ENCODE data around the gene COX7B2. TPM values are rescaled to one million over a fixed set of nuclear protein-coding genes. Genes with fewer than 3 reads are reported as not detected.

COX7B2 gene
- total and polyA plus RNA-seq, 10 of the 15 experiments (the other 5 are each of a cell fraction or from before 2014, with no cell fraction given): not detected

GRCh38 chr4:46908148-46908547, 897 bp downstream of the COX7B2 start:
- ChIA-PET CTCF (no interaction called here), SMC1A (ENCODE audit: uncharacterized antibody, unreplicated experiment) (no interaction called here), RAD21 (ENCODE audit: unreplicated experiment) (interaction anchor here (0.7 kb wide), 1 partner anchor 9 kb away, joined by 3 read pairs; no protein-coding TSS in a partner anchor), POLR2A (no interaction called here)
- no TSS peak for BruUV-seq (replicated peaks)
- Histone ChIP-seq H2AFZ (ENCODE audit: control insufficient read depth, low read depth, low read length) (no peak overlapping the region), H3K4me1 (ENCODE audit: control insufficient read depth, insufficient read depth, low read length) (no peaks in the 10 kb centered on the region), H3K79me2 (ENCODE audit: control insufficient read depth, insufficient read depth, low read length) (no peaks in the 10 kb centered on the region), H4K20me1 (ENCODE audit: control insufficient read depth, insufficient read depth) (no peaks in the 10 kb centered on the region), H3K9ac (ENCODE audit: control insufficient read depth, insufficient read depth, low read length) (no peak overlapping the region), H3K4me2 (ENCODE audit: control insufficient read depth, insufficient read depth) (no peak overlapping the region), H3K9me3 (replicated peaks; ENCODE audit: control insufficient read depth, insufficient read depth, low read length) (no peaks in the 10 kb centered on the region), H3K4me3 (no peak overlapping the region), H3K27ac (ENCODE audit: control insufficient read depth, insufficient read depth) (no peak overlapping the region), H3K27me3 (replicated peaks in 1 of 2; ENCODE audit: control insufficient read depth in 2 of 2, insufficient read depth in 2 of 2, low read length in 1 of 2) (no peaks in the 10 kb centered on the region), H3K36me3 (ENCODE audit: control insufficient read depth in 2 of 2, insufficient read depth in 2 of 2, low read length in 1 of 2) (no peaks in the 10 kb centered on the region)
- no peak for TF ChIP-seq RCOR1 (conservative IDR thresholded peaks at IDR 0.05; ENCODE audit: low read depth, low read length)
- TF ChIP-seq RAD51 (IDR thresholded peaks at IDR 0.05): 0 out of 2 replicates have a peak, but pooled peaks have one; percentile 13
- no peak for FAIRE-seq
- intact Hi-C loops (cut with micrococcal nuclease; ENCODE audit: unreplicated experiment) (no loop called here), in situ Hi-C loops (cut with MboI) (no loop called here)
- 20% methylated on average over 4 of the region's 4 CpGs for WGBS (ENCODE audit: insufficient coverage, insufficient replicate concordance, low lambda C conversion rate, missing lambda C conversion rate)
- no peak for ATAC-seq
- DNase-seq (ENCODE audit: low read depth, low spot score): no peak

GRCh38 chr4:46900082-46900481, 9.0 kb downstream of the COX7B2 start:
- H3K36me3 ChIP-seq (ENCODE audit: control insufficient read depth in 2 of 2, insufficient read depth in 2 of 2, low read length in 1 of 2): no peaks in the 10 kb centered on the region
- 0% methylated on average over 1 of the region's 1 CpG for WGBS (ENCODE audit: insufficient coverage, insufficient replicate concordance, low lambda C conversion rate, missing lambda C conversion rate)
- in situ Hi-C loops (cut with MboI) (no loop called here), intact Hi-C loops (cut with micrococcal nuclease; ENCODE audit: unreplicated experiment) (no loop called here)
- no peaks in the 10 kb centered on the region for H3K9me3 ChIP-seq (replicated peaks; ENCODE audit: control insufficient read depth, insufficient read depth, low read length)
- H3K27me3 ChIP-seq (replicated peaks in 1 of 2; ENCODE audit: control insufficient read depth in 2 of 2, insufficient read depth in 2 of 2, low read length in 1 of 2): no peaks in the 10 kb centered on the region
- no peak overlapping the region for H3K27ac ChIP-seq (ENCODE audit: control insufficient read depth, insufficient read depth)
- no peak overlapping the region for H3K9ac ChIP-seq (ENCODE audit: control insufficient read depth, insufficient read depth, low read length)
- no peak overlapping the region for H3K4me3 ChIP-seq
- no peaks in the 10 kb centered on the region for H3K4me1 ChIP-seq (ENCODE audit: control insufficient read depth, insufficient read depth, low read length)
- ChIA-PET SMC1A (ENCODE audit: uncharacterized antibody, unreplicated experiment) (interaction anchor here (0.5 to 1.3 kb wide), 3 partner anchors 10 to 637 kb away, joined by 3 read pairs; no protein-coding TSS in a partner anchor), POLR2A (no interaction called here), RAD21 (ENCODE audit: unreplicated experiment) (no interaction called here), CTCF (interaction anchor here (1.0 to 1.7 kb wide), 4 partner anchors 8 to 223 kb away, joined by 3 to 4 read pairs (median 4); no protein-coding TSS in a partner anchor)
- H3K79me2 ChIP-seq (ENCODE audit: control insufficient read depth, insufficient read depth, low read length): no peaks in the 10 kb centered on the region
- no peak overlapping the region for H3K4me2 ChIP-seq (ENCODE audit: control insufficient read depth, insufficient read depth)
- BruUV-seq (replicated peaks): no TSS peak
- DNase-seq (ENCODE audit: low read depth, low spot score): no peak
- H4K20me1 ChIP-seq (ENCODE audit: control insufficient read depth, insufficient read depth): no peaks in the 10 kb centered on the region
- H2AFZ ChIP-seq (ENCODE audit: control insufficient read depth, low read depth, low read length): no peak overlapping the region
- no peak for ATAC-seq
- TF ChIP-seq FOS (IDR thresholded peaks at IDR 0.05; ENCODE audit: borderline replicate concordance, extremely low read depth, insufficient read length): no peak
- TF ChIP-seq MYB (IDR thresholded peaks at IDR 0.05; ENCODE audit: borderline replicate concordance, low read depth, low read length): no peak
- no peak for TF ChIP-seq BMI1 (IDR thresholded peaks at IDR 0.05; ENCODE audit: borderline replicate concordance)
- no peak for TF ChIP-seq CEBPB (IDR thresholded peaks at IDR 0.05; ENCODE audit: borderline replicate concordance in 1 of 2, low read depth in 2 of 2, low read length in 2 of 2)
- TF ChIP-seq SKIL (IDR thresholded peaks at IDR 0.05; ENCODE audit: low read depth, poor library complexity, severe bottlenecking): no peak
- no peak for TF ChIP-seq RELA (IDR thresholded peaks at IDR 0.05; ENCODE audit: borderline replicate concordance, partially characterized antibody)
- TF ChIP-seq WRNIP1 (IDR thresholded peaks at IDR 0.05; ENCODE audit: borderline replicate concordance, low read depth, low read length): no peak
- no peak for TF ChIP-seq ZBED1 (IDR thresholded peaks at IDR 0.05; ENCODE audit: borderline replicate concordance)
- TF ChIP-seq JUND (IDR thresholded peaks at IDR 0.05; ENCODE audit: low read depth, low read length): no peak
- TF ChIP-seq NFXL1 (IDR thresholded peaks at IDR 0.05; ENCODE audit: borderline replicate concordance): no peak
- no peak for TF ChIP-seq CEBPZ (IDR thresholded peaks at IDR 0.05; ENCODE audit: low read depth, low read length)
- FAIRE-seq: no peak
